Activated CD4-positive, alpha-beta T cell treated with anti-CD3 and anti-CD28 coated beads, Interleukin-2, Interleukin-6, amounts not matched to agents 100 ng/mL and 50 ng/mL, durations not matched to agents 16 hours and 8 hours (primary cell): ENCODE data around the gene GSX1.

Experiments used
- DNase-seq: peaks from one replicate; pipeline ENCODE4 v3.0.0-alpha.2; 2020

GSX1 gene

GRCh38 chr13:27835799-27836198 lies 43.5 kb downstream of the GSX1 start:
- DNase-seq = no peak

- no peak for DNase-seq
Measured at GRCh38 chr13:27839809-27840467, 47.7 kb downstream of the GSX1 start.

- DNase-seq = no peak
Measured at GRCh38 chr13:27842571-27842970, 50.3 kb downstream of the GSX1 start.
